PFSK-1 (cell line): Measurements from ENCODE around the gene KNG1.

Source experiments
- FOXP2 ChIP-seq: optimal IDR thresholded peaks from 2 replicates; pipeline ENCODE3; 2011; ENCODE audit warnings: borderline replicate concordance, control low read depth, inconsistent platforms; ENCODE audit not compliant: insufficient read depth; ENCODE audit errors: extremely low read length, extremely low read depth
- POLR2AphosphoS5 ChIP-seq: IDR thresholded peaks from 2 replicates; pipeline ENCODE4 v1.6.1; 2012; ENCODE audit warnings: low read depth, mild to moderate bottlenecking, control low read depth, low read length, moderate library complexity
- SIN3A ChIP-seq: IDR thresholded peaks from 2 replicates; pipeline ENCODE4 v1.6.1; 2012; ENCODE audit warnings: mild to moderate bottlenecking, low read length, moderate library complexity, borderline replicate concordance; ENCODE audit not compliant: insufficient read depth
- TAF1 ChIP-seq: IDR thresholded peaks from 2 replicates; pipeline ENCODE4 v1.6.1; 2012; ENCODE audit warnings: low read length, control low read depth, borderline replicate concordance; ENCODE audit not compliant: insufficient read depth
- TF ChIP-seq, protein P1 (sequence below), 2 experiments: IDR thresholded peaks; 2 replicates each; pipeline versions ENCODE4 v1.6.1 to v1.8.0; 2011 to 2012; ENCODE audit warnings: low read depth in 2 of 2, low read length in 2 of 2, control low read depth in 1 of 2, inconsistent platforms in 1 of 2, mild to moderate bottlenecking in 1 of 2, moderate library complexity in 1 of 2; ENCODE audit not compliant: insufficient read depth in 1 of 2

KNG1 gene

DNA sequence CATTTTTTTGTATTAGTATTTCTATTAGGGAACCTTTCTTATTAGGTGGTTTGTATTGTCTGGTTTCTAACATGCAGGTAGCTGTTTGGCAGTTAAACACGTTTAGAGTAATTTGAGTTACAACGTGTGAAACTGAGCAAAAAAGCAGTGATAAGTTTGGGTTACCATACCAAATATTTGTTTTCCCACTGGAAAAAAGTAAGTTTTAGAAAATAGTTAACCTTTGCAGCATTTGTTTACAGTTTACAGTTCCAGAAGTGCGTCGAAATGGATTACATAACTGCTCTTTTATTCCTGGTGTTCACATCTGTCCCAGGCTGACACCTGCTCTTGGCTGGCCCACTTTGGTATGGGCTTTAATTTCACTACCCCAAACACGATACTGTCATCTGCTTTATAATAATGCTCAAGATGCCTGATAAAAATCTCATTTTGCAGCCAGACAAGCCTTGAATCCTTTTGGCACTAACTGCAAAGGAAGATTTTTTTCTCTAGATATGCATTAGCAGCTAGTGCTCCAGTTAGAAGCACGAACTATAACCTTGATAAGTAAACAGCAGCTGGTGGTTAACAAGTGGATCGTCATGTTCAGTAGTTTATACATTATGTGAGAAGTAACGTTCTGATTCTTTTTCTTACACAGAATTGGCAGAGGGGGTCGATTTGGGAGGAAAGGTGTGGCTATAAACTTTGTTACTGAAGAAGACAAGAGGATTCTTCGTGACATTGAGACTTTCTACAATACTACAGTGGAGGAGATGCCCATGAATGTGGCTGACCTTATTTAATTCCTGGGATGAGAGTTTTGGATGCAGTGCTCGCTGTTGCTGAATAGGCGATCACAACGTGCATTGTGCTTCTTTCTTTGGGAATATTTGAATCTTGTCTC, 71.6 kb downstream of the KNG1 start:
- TF ChIP-seq POLR2AphosphoS5 (peak; percentile 16; the same call in 1 of the 2 replicates), TAF1 (no peak)

DNA sequence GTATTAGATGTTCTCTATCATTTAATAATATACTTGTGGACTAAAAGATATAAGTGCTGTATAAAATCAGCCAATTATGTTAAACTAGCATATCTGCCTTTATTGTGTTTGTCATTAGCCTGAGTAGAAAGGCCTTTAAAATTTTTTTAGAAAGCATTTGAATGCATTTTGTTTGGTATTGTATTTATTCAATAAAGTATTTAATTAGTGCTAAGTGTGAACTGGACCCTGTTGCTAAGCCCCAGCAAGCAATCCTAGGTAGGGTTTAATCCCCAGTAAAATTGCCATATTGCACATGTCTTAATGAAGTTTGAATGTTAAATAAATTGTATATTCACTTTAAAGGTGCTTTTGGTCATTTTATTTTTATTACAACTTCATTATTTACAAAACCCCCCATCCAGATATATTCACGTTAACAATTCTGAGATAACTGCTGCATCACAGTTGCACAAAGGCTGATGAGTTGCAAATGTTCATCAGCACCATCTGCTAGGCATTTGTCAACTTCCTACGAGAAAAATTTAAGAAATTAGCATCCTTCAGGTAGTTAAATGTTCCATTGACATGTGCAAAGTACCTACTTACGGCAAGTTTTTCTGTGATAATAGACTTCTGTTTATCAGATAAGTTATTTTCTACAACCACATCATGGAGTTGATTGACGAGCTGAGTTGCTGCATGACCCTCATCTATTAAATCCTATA, 72.5 kb downstream of the KNG1 start:
- TF ChIP-seq FOXP2 (no peak), SIN3A (no peak; the same call in 1 of the 2 replicates), POLR2AphosphoS5 (no peak), TAF1 (no peak)
- TF ChIP-seq, protein P1, sequence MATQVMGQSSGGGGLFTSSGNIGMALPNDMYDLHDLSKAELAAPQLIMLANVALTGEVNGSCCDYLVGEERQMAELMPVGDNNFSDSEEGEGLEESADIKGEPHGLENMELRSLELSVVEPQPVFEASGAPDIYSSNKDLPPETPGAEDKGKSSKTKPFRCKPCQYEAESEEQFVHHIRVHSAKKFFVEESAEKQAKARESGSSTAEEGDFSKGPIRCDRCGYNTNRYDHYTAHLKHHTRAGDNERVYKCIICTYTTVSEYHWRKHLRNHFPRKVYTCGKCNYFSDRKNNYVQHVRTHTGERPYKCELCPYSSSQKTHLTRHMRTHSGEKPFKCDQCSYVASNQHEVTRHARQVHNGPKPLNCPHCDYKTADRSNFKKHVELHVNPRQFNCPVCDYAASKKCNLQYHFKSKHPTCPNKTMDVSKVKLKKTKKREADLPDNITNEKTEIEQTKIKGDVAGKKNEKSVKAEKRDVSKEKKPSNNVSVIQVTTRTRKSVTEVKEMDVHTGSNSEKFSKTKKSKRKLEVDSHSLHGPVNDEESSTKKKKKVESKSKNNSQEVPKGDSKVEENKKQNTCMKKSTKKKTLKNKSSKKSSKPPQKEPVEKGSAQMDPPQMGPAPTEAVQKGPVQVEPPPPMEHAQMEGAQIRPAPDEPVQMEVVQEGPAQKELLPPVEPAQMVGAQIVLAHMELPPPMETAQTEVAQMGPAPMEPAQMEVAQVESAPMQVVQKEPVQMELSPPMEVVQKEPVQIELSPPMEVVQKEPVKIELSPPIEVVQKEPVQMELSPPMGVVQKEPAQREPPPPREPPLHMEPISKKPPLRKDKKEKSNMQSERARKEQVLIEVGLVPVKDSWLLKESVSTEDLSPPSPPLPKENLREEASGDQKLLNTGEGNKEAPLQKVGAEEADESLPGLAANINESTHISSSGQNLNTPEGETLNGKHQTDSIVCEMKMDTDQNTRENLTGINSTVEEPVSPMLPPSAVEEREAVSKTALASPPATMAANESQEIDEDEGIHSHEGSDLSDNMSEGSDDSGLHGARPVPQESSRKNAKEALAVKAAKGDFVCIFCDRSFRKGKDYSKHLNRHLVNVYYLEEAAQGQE (IDR thresholded peaks at IDR 0.05; ENCODE audit: insufficient read depth in 1 of 2, low read depth in 2 of 2, low read length in 2 of 2), result no peak

DNA sequence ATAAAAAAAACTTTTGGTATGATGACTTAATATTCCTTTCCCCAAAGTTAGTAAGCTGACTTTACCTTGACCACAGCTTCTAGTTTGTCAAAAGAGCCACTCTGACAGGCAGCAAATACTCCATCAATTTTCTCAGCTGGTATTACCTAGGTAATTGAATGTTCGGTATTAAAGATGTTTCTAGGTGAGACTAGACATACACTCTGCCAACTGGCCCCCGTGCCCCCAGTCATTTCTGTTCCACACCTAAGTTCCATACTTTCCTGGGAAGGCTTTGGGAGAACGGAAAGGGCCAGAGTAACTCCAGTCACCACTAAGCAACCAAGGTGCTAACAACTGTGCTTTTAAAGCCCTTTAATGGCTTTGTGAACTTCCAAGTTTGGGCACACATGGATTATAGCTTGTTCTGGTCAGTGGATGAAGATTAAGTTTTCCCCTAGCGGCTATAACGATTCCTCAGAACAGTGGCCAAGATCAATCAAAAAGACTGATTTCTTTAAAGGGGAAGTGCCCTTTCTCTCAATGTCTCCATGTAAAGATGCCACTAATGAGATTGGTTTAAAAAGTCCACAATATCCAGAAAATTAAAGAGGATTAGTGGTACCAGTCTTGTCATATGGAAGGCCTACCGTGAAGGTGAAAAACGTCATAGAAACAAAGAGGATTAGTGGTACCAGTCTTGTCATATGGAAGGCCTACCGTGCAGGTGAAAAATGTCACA, 73.3 kb downstream of the KNG1 start:
- no peak for TF ChIP-seq FOXP2
- peak; percentile 83 for TF ChIP-seq POLR2AphosphoS5
- TF ChIP-seq, protein P1 (IDR thresholded peaks at IDR 0.05; ENCODE audit: insufficient read depth in 1 of 2, low read depth in 2 of 2, low read length in 2 of 2), result no peak
- TF ChIP-seq SIN3A, result peak; percentile 69; the same call in 1 of the 2 replicates
- peak; percentile 25; the same call in 1 of the 2 replicates for TF ChIP-seq TAF1
